GM21381 (cell line): ENCODE data around the gene CYP2U1.
"Not testable (repeated sequence)": the region's sequence is repeated elsewhere in the genome, so short reads cannot be mapped to it uniquely, and the experiment has no call there.

Source experiments
- ATAC-seq: cut with Tn5 transposase; IDR thresholded peaks from one replicate; pipeline ENCODE4 v1.9.1; 2021; ENCODE audit warnings: mild to moderate bottlenecking, moderate library complexity; ENCODE audit not compliant: unreplicated experiment

CYP2U1 gene

GRCh38 chr4:107930821-107931774 lies at the start of gene CYP2U1:
Gene CYP2U1 (plus strand): TSS chr4:107931549. CDS start chr4:107931644, 95 bp downstream.
- peak; percentile 97 for ATAC-seq

DNA sequence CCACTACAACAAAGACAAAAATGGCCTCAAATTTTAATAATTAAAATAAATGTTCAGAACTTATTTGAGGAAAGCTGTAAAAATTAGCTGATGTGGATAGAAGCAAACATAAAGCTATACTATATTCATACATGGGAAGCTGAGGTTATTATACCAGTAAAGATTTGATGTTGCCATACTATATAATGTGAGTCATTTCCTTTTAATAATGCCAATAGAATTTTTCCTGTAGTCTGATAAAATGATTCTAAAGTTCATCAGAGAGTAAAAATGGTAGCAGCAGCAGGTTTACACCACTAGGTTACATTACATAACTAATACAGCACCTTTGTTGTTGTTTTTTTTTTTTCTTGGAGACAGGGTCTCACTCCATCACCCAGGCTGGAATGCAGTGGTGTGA lies 45.5 kb upstream of the CYP2U1 start:
- ATAC-seq, result no peak

DNA sequence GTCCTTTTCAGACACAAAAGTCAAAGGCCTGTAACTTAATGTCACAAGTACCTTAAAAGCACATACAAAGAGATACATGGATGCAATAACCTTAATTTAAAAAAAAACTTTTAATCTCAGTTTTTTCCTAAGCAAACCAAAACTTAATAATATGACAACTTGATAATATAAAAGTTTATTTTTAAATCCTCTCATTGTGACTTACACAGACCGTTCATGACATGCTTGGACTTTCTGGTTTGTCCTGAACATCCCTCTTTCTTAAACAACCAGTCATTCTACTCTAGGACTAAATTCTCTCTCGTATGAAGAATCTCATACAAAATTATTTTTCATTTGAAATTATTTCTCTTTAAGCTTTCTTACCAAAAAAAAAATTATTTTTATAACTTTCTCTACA lies 43.1 kb upstream of the CYP2U1 start:
- no peak for ATAC-seq

- no peak for ATAC-seq
Measured at GRCh38 chr4:107890779-107891178, 40.6 kb upstream of the CYP2U1 start.

DNA sequence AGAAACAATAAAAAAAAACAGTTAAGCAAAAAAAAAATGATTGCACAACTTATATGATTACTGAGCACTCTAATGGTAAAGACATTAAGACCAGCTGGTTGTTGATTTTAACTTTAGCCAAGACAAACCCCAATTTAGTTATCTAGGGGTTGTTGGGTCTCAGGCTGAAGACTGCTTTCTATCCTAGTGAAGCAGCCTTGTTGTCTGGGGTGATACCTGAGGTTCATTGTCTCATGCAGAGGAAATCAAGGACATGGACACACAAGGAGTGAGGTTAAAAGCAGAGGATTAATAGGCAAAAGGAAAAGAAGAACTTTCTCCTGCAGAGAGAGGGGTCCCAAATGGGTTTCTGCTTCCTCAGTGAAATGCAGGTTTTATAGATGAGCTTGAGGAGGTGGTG lies 40.0 kb upstream of the CYP2U1 start:
- no peak for ATAC-seq

DNA sequence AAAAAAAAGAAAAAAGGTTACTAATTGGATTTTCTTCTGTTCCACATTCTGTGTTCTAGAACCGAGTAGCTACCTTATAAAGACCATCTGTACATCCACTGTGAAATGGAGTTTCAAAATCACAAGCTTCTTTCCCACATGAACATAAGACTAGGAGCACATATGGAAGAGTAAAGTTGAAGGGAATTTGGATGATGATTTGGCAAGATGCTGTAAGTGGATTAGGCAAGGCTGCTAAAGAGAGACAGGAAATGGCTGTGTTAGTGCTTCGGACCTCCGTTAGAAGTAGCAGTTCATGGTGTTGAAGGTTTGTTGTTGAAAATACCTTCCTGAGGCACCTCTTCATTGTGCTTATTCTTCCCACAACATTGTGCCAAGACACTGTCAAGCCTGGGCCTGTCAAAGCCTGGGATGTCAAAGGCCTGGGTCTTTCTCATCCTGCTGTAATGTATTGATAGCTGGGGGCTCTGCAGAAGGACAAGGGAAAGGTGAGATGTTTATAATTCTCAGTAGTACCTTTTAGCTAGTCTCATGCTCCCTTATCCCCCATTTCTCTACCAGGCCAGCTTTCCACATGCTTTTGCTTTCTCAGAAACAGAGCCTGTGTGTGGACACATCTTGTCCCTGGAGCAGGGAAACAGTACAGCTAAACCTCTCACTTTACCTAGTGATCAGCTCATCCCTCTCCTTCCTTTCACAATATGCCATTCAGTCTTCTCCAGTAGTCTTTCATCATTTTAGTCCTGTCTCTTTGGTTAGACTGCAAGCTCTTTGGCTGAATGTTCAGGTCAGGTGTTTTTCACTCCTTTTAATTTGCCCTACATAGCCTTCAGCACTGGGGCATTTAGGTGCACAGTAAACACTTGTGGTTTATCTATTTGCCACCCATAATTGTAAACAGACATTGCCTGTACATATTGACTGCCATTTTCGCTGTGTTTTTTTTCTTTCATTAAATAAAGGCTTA lies 37.9 kb upstream of the CYP2U1 start:
- no peak for ATAC-seq

GRCh38 chr4:107894138-107894603 lies 37.2 kb upstream of the CYP2U1 start:
- ATAC-seq, result no peak

GRCh38 chr4:107896158-107896645 lies 35.1 kb upstream of the CYP2U1 start:
- ATAC-seq, result peak; percentile 51

DNA sequence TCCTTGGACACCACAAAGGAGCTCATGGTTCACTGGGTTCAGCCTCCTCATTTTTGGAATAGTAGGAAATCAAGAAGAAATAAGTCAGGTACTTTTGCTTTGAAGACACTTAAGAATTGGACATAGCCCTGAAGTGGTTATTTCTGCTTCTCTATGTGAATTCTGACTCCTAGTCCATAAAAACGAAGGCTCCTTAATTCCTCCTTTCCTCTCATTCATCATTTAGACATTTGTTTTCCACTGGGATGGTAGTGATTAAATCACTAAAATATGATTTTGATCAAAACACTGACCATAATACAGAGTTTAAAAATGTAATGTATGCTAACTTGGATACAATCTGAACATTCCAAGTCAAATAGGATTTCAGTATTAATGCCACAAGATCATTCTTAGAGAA lies 34.7 kb upstream of the CYP2U1 start:
- ATAC-seq, result no peak

GRCh38 chr4:107897823-107898222 lies 33.5 kb upstream of the CYP2U1 start:
- ATAC-seq, result no peak

DNA sequence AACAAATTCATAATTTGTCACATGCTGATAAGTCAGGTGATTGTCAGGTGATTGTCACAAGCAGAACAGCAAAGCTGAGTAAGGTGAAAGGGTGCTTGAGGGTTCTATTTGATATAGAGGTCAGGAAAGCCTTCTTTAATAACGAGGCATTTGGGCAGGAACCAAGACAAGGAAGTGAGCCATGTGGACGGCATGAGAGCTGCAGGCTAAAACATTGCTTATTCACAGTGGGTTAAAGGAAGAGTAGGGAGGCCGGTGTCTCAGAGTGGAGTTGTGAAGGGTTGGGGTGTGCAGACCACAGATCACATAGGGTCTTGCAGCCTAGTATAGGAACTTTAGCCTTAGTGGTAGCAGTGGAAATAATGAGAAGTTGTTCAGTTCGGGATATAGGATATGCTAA lies 31.3 kb upstream of the CYP2U1 start:
- no peak for ATAC-seq

GRCh38 chr4:107900508-107900907 lies 30.8 kb upstream of the CYP2U1 start:
- ATAC-seq, result no peak

- ATAC-seq, result no peak
Measured at GRCh38 chr4:107901213-107901934, 30.0 kb upstream of the CYP2U1 start.

GRCh38 chr4:107902715-107903114 lies 28.6 kb upstream of the CYP2U1 start:
- ATAC-seq, result peak; percentile 87

- ATAC-seq, result not testable (repeated sequence)
Measured at GRCh38 chr4:107905082-107905481, 26.3 kb upstream of the CYP2U1 start.

DNA sequence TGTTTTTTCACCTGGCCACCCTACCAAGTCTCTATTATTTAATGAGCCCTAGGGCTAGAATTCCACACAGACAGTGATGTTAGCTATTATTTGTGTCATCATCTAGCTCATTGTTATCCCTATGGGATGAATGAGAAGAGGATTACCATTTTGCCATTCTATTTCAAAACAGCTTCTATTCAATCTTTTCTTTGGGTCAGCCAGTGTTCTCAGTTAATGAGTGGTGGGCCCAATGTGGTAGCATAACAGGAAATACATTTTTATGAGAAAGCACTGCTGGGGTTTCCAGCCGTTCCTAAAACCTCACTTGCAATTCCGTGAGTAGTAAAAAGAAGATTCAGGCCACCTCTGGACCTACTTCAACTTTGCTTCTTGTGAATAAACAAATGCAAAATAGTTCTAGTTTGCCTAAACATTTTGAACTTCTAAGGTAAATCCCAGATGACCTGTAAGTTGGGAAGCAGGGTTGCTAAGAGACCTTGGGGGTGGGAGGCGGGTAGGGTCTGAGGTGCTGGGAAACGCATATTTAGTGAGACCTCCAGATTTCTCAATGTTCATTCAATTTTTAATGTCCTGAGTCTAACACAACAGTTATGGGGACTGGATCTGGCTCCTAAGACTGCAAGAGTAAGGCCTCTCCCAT lies 24.8 kb upstream of the CYP2U1 start:
- ATAC-seq, result no peak

DNA sequence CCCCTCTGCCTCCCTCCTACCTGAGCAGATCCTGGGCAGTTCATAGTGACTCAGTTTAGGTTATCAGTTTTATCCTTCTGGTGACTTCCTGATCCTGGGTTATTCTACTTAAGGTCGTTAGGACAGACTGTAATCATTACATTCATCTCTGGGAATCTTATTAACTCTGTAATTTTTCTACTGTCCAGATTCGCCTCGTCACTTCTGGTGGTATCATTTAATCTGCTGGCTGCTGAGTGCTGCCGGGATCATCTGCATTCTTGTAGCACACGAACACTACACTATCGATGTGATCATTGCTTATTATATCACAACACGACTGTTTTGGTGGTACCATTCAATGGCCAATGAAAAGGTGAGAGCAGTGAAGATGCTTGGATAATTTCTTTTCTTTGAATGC lies 23.0 kb upstream of the CYP2U1 start:
- no peak for ATAC-seq

DNA sequence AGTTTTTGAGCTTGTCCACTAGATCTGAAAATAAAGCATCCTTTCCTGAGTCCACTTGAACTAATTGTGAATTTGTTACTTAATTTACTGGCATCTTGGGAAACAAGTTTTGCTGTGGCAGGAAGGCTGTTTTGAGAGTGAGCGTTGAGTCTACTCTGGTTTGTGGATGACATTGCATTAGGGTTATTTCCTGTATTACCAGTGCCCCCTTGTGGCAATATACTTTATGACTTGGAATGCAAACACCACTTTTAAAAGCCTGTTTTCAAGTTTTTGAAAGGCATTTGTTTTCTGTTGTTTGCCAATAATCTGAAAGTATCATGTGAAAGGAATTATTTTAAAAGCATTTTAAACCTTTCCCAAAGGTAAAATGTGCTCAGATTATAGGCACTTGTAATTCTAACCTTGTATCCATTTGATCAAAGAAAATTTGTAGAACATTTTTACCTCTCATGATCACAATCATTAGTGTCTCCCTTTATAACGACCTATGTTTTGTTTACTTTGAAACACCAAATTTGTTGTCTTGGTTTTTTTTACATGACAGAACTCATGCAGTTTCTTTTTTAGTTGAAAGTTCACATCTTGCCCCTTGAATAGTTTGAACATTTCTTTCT lies 18.0 kb upstream of the CYP2U1 start:
- ATAC-seq, result peak; percentile 81

DNA sequence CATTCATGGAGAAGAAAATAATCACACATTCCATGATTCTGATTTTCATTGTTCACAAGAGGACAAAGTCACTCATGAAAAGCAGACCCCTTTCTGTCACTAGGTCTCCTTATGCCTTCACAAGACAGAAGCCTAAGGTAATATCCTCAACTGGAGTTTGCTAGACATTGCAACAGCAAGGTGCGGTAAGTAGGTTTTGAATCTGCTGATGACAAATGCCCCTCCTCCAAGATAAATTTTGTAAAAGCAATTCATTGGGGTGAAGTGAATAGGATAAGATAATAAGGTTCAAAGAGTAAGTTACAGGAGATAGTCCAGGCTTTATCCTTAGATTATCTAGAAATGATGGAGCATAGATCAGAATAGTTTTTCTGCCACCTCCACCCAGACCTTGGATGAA lies 16.1 kb upstream of the CYP2U1 start:
- no peak for ATAC-seq

DNA sequence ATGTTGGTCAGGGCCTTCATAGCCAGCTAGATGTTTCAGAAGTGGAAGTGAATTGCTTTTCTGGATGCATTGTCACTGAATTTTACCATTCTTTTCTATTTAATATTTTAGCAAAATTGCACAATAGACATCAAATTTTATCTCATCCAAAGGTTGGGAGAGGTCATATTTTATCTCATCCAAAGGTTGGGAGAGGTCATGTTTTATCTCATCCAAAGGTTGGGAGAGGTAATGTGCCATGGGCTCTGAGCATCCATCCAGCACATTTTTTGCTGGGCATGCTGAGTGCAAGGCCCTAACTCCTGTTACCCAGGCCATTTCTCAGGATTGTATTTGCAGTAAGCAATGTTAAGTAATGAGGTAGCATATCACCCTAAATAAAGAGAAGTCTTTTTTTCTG lies 14.7 kb upstream of the CYP2U1 start:
- ATAC-seq, result no peak
